Measurements from ENCODE around the gene C1QTNF6. TPM values are rescaled to one million over a fixed set of nuclear protein-coding genes. Genes with fewer than 3 reads are reported as not detected.

Gene C1QTNF6
- polyA plus RNA-seq, 2 of the 4 experiments (the other 2 are of a cell fraction): 18.6 to 24.5 TPM

- no peak for TF ChIP-seq HOXA7 (CRISPR knock-in tag; IDR thresholded peaks at IDR 0.05)
Observed at GRCh38 chr22:37180531-37181231, 7.4 kb downstream of the C1QTNF6 start (continued).

- WGBS (ENCODE audit: missing lambda C conversion rate): 87% methylated on average over 25 of the region's 31 CpGs
- ATAC-seq (no peak), FAIRE-seq (no peak), DNase-seq (ENCODE audit: low read depth in 1 of 2, low spot score in 1 of 2) (peak in 1 of 2 experiments; percentile 24)
- ChIA-PET POLR2A (no interaction called here), CTCF (interaction anchor here (1.0 to 4.8 kb wide), 4 partner anchors 12 to 20 kb away, joined by 4 to 32 read pairs (median 6); no protein-coding TSS in a partner anchor)
- H3K4me1 ChIP-seq: peaks cover 59% of the 10 kb centered on the region
- no peak overlapping the region for H3K4me3 ChIP-seq
- H3K27ac ChIP-seq: peak overlapping the region; percentile 79 to 88
- TF ChIP-seq KDM1A (IDR thresholded peaks at IDR 0.05; ENCODE audit: low read depth) (no peak), RCOR1 (IDR thresholded peaks at IDR 0.05; ENCODE audit: low read depth, low read length) (no peak), PHF8 (IDR thresholded peaks at IDR 0.05; ENCODE audit: borderline replicate concordance, low read depth) (no peak), RARB (CRISPR knock-in tag; IDR thresholded peaks at IDR 0.05) (no peak), HDAC2 (IDR thresholded peaks at IDR 0.05) (no peak), MAZ (IDR thresholded peaks at IDR 0.05; ENCODE audit: borderline replicate concordance, low read depth, low read length) (no peak), JUNB (IDR thresholded peaks at IDR 0.05) (no peak), HOXB5 (CRISPR knock-in tag; IDR thresholded peaks at IDR 0.05) (no peak), FOSL2 (IDR thresholded peaks at IDR 0.05) (no peak), FOSL2 (CRISPR knock-in tag; IDR thresholded peaks at IDR 0.05) (no peak), MYC (IDR thresholded peaks at IDR 0.05; ENCODE audit: borderline replicate concordance, low read length) (no peak), NR3C1 (IDR thresholded peaks at IDR 0.05) (no peak), HEYL (CRISPR knock-in tag; IDR thresholded peaks at IDR 0.05) (no peak), EHF (CRISPR knock-in tag; IDR thresholded peaks at IDR 0.05) (no peak), EHMT2 (IDR thresholded peaks at IDR 0.05; ENCODE audit: low read depth) (no peak), PBX3 (IDR thresholded peaks at IDR 0.05) (no peak)
- TF ChIP-seq, protein P1, sequence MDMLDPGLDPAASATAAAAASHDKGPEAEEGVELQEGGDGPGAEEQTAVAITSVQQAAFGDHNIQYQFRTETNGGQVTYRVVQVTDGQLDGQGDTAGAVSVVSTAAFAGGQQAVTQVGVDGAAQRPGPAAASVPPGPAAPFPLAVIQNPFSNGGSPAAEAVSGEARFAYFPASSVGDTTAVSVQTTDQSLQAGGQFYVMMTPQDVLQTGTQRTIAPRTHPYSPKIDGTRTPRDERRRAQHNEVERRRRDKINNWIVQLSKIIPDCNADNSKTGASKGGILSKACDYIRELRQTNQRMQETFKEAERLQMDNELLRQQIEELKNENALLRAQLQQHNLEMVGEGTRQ (IDR thresholded peaks at IDR 0.05): no peak
- TF ChIP-seq, protein P2, sequence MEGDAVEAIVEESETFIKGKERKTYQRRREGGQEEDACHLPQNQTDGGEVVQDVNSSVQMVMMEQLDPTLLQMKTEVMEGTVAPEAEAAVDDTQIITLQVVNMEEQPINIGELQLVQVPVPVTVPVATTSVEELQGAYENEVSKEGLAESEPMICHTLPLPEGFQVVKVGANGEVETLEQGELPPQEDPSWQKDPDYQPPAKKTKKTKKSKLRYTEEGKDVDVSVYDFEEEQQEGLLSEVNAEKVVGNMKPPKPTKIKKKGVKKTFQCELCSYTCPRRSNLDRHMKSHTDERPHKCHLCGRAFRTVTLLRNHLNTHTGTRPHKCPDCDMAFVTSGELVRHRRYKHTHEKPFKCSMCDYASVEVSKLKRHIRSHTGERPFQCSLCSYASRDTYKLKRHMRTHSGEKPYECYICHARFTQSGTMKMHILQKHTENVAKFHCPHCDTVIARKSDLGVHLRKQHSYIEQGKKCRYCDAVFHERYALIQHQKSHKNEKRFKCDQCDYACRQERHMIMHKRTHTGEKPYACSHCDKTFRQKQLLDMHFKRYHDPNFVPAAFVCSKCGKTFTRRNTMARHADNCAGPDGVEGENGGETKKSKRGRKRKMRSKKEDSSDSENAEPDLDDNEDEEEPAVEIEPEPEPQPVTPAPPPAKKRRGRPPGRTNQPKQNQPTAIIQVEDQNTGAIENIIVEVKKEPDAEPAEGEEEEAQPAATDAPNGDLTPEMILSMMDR (IDR thresholded peaks at IDR 0.05): no peak
- TF ChIP-seq, protein P3, sequence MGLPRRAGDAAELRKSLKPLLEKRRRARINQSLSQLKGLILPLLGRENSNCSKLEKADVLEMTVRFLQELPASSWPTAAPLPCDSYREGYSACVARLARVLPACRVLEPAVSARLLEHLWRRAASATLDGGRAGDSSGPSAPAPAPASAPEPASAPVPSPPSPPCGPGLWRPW (IDR thresholded peaks at IDR 0.05): no peak
- H3K9me3 ChIP-seq: no peaks in the 10 kb centered on the region
- H3K4me2 ChIP-seq: peak overlapping the region; percentile 62
Observed at GRCh38 chr22:37179622-37180420, 8.2 kb downstream of the C1QTNF6 start.

DNA sequence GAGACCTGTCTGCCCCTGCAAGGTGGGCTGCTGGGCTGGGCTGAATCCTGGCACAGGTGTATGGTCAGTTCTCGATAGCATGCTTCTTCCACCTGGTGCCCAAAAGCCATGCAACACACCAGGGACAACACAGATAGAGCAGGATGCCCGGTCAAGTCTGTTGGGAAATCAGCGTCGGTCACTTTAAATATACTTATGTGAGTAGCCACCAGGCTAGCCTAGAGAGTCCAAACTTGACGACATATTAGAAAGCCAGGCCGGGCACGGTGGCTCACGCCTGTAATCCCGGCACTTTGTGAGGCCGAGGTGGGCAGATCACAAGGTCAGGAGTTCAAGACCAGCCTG lies 8.9 kb downstream of the C1QTNF6 start:
- no peak for FAIRE-seq
- WGBS (ENCODE audit: missing lambda C conversion rate): 88% methylated on average over 9 of the region's 10 CpGs
- Histone ChIP-seq H3K27ac (peak overlapping the region; percentile 79 to 88), H3K4me1 (peaks cover 59% of the 10 kb centered on the region), H3K4me2 (peak overlapping the region; percentile 62), H3K4me3 (no peak overlapping the region), H3K9me3 (no peaks in the 10 kb centered on the region)
- POLR2A ChIA-PET: no interaction called here
- no peak for DNase-seq (ENCODE audit: low read depth in 1 of 2, low spot score in 1 of 2)
- CTCF ChIA-PET: interaction anchor here (1.2 to 4.8 kb wide), 4 partner anchors 8 to 19 kb away, joined by 3 to 38 read pairs (median 19); no protein-coding TSS in a partner anchor
- ATAC-seq: no peak
- TF ChIP-seq MYC (IDR thresholded peaks at IDR 0.05; ENCODE audit: borderline replicate concordance, low read length): no peak
- TF ChIP-seq HOXB13 (CRISPR knock-in tag; IDR thresholded peaks at IDR 0.05; ENCODE audit: low read depth): no peak
- TF ChIP-seq, protein P4, sequence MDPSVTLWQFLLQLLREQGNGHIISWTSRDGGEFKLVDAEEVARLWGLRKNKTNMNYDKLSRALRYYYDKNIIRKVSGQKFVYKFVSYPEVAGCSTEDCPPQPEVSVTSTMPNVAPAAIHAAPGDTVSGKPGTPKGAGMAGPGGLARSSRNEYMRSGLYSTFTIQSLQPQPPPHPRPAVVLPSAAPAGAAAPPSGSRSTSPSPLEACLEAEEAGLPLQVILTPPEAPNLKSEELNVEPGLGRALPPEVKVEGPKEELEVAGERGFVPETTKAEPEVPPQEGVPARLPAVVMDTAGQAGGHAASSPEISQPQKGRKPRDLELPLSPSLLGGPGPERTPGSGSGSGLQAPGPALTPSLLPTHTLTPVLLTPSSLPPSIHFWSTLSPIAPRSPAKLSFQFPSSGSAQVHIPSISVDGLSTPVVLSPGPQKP (IDR thresholded peaks at IDR 0.05; ENCODE audit: low read depth, low read length): no peak
- no peak for TF ChIP-seq ATOH8 (CRISPR knock-in tag; IDR thresholded peaks at IDR 0.05; ENCODE audit: low read depth)
- TF ChIP-seq BCL3 (IDR thresholded peaks at IDR 0.05): no peak
- no peak for TF ChIP-seq MAX (IDR thresholded peaks at IDR 0.05)
- TF ChIP-seq, protein P3 (IDR thresholded peaks at IDR 0.05): no peak
- no peak for TF ChIP-seq CHD4 (IDR thresholded peaks at IDR 0.05; ENCODE audit: borderline replicate concordance)

Measured in A549 (cell line).